ENCODE results near the gene CTNNA1.

CTNNA1 gene

GRCh38 chr5:138927979-138928378, 174.8 kb downstream of the CTNNA1 start:
- H3K36me3 ChIP-seq (ENCODE audit: control insufficient read depth, low read length) = peaks cover 13% of the 10 kb centered on the region
- H3K27ac ChIP-seq (ENCODE audit: low read depth, low read length) = no peak overlapping the region
- H3K4me3 ChIP-seq (ENCODE audit: low read length) = no peak overlapping the region
- H3K4me1 ChIP-seq (ENCODE audit: control insufficient read depth, low read length) = no peaks in the 10 kb centered on the region
- no peaks in the 10 kb centered on the region for H3K79me2 ChIP-seq (ENCODE audit: control insufficient read depth, low read length)
- TF ChIP-seq EZH2phosphoT487 (IDR thresholded peaks at IDR 0.05; ENCODE audit: borderline replicate concordance, low read length) = no peak
- no peak for TF ChIP-seq CTCF (IDR thresholded peaks at IDR 0.05; ENCODE audit: low read depth, low read length, poor library complexity, severe bottlenecking)
- H3K9me2 ChIP-seq (replicated peaks; ENCODE audit: control insufficient read depth, low read length) = no peaks in the 10 kb centered on the region
- H3K4me2 ChIP-seq (ENCODE audit: low read length) = no peak overlapping the region
- H3F3A ChIP-seq (ENCODE audit: control insufficient read depth, insufficient read depth) = no peaks in the 10 kb centered on the region
- no peaks in the 10 kb centered on the region for H3K27me3 ChIP-seq (ENCODE audit: control insufficient read depth, low read length)
- no peaks in the 10 kb centered on the region for H4K20me1 ChIP-seq (ENCODE audit: control insufficient read depth, insufficient read depth, low read depth, low read length)
- H3K9me3 ChIP-seq (ENCODE audit: control insufficient read depth, insufficient read depth, low read length) = no peaks in the 10 kb centered on the region

- Histone ChIP-seq H3K4me2 (ENCODE audit: low read length) (no peak overlapping the region), H3K36me3 (ENCODE audit: control insufficient read depth, low read length) (peaks cover 11% of the 10 kb centered on the region)
These were observed 176.3 kb downstream of the CTNNA1 start for GRCh38 chr5:138929571-138929955.

GRCh38 chr5:138930371-138931097, 177.3 kb downstream of the CTNNA1 start:
- H3K36me3 ChIP-seq (ENCODE audit: control insufficient read depth, low read length) = peaks cover 10% of the 10 kb centered on the region; the same call in 1 of the 2 replicates
- H3K27ac ChIP-seq (ENCODE audit: low read depth, low read length) = no peak overlapping the region
- H3F3A ChIP-seq (ENCODE audit: control insufficient read depth, insufficient read depth) = no peaks in the 10 kb centered on the region
- no peaks in the 10 kb centered on the region for H4K20me1 ChIP-seq (ENCODE audit: control insufficient read depth, insufficient read depth, low read depth, low read length)
- TF ChIP-seq EZH2phosphoT487 (IDR thresholded peaks at IDR 0.05; ENCODE audit: borderline replicate concordance, low read length) = no peak
- no peak for TF ChIP-seq CTCF (IDR thresholded peaks at IDR 0.05; ENCODE audit: low read depth, low read length, poor library complexity, severe bottlenecking)
- no peaks in the 10 kb centered on the region for H3K79me2 ChIP-seq (ENCODE audit: control insufficient read depth, low read length)
- H3K9me2 ChIP-seq (replicated peaks; ENCODE audit: control insufficient read depth, low read length) = no peaks in the 10 kb centered on the region
- H3K4me2 ChIP-seq (ENCODE audit: low read length) = no peak overlapping the region
- H3K27me3 ChIP-seq (ENCODE audit: control insufficient read depth, low read length) = no peaks in the 10 kb centered on the region
- H3K9me3 ChIP-seq (ENCODE audit: control insufficient read depth, insufficient read depth, low read length) = no peaks in the 10 kb centered on the region
- H3K4me3 ChIP-seq (ENCODE audit: low read length) = no peak overlapping the region
- no peaks in the 10 kb centered on the region for H3K4me1 ChIP-seq (ENCODE audit: control insufficient read depth, low read length)

More at GRCh38 chr5:138929571-138929955, 176.3 kb downstream of the CTNNA1 start:
- Histone ChIP-seq H3K9me3 (ENCODE audit: control insufficient read depth, insufficient read depth, low read length) (no peaks in the 10 kb centered on the region), H3K79me2 (ENCODE audit: control insufficient read depth, low read length) (no peaks in the 10 kb centered on the region), H3K9me2 (replicated peaks; ENCODE audit: control insufficient read depth, low read length) (no peaks in the 10 kb centered on the region), H4K20me1 (ENCODE audit: control insufficient read depth, insufficient read depth, low read depth, low read length) (no peaks in the 10 kb centered on the region), H3K4me1 (ENCODE audit: control insufficient read depth, low read length) (no peaks in the 10 kb centered on the region), H3K4me3 (ENCODE audit: low read length) (no peak overlapping the region), H3K27me3 (ENCODE audit: control insufficient read depth, low read length) (no peaks in the 10 kb centered on the region), H3F3A (ENCODE audit: control insufficient read depth, insufficient read depth) (no peaks in the 10 kb centered on the region), H3K27ac (ENCODE audit: low read depth, low read length) (no peak overlapping the region)
- TF ChIP-seq CTCF (IDR thresholded peaks at IDR 0.05; ENCODE audit: low read depth, low read length, poor library complexity, severe bottlenecking) (no peak), EZH2phosphoT487 (IDR thresholded peaks at IDR 0.05; ENCODE audit: borderline replicate concordance, low read length) (no peak)
